PC-9 (cell line): ENCODE measurements around the gene MYO6. TPM values are rescaled to one million over a fixed set of nuclear protein-coding genes. Genes with fewer than 3 reads are reported as not detected.
"Not testable (repeated sequence)": the region's sequence is repeated elsewhere in the genome, so short reads cannot be mapped to it uniquely, and the experiment has no call there.

Experiments used
- Bru-seq: library from RNA; stranded (reverse); fragments of 400-500 nt; gene quantifications from one replicate; lab custom pipeline; 2021; lab: Mats Ljungman, UMichigan
- BruChase-seq, 2 experiments: library from RNA; stranded (reverse); fragments of 400-500 nt; gene quantifications; one replicate each; lab custom pipeline; 2021; lab: Mats Ljungman, UMichigan
- BruUV-seq: library from RNA; stranded (reverse); fragments of 400-500 nt; replicated peaks from 2 replicates; lab custom pipeline; 2021; lab: Mats Ljungman, UMichigan
- CTCF ChIA-PET: fragments of 300-600 bp; sonication (Branson Sonifier 250); formaldehyde crosslinking; loops from one replicate; lab custom pipeline; 2022; ENCODE audit warnings: antibody characterized with exemption; lab: Charles Lee
- POLR2A ChIA-PET: fragments of 300-600 bp; sonication (Branson Sonifier 250); formaldehyde crosslinking; loops from one replicate; lab custom pipeline; 2022; ENCODE audit warnings: antibody characterized with exemption; ENCODE audit not compliant: unreplicated experiment; lab: Charles Lee
- DNase-seq, 2 experiments: peaks; one replicate each; pipeline versions ENCODE4 v3.0.0 to v3.0.0-alpha.2; 2015 to 2022; ENCODE audit warnings: mixed read lengths in 1 of 2
- H2AFZ ChIP-seq: fragments of 200-600 bp; sonication (generic); 2 replicates; pipeline ENCODE4 v1.8.1; 2017; ENCODE audit warnings: antibody characterized with exemption
- H3F3A ChIP-seq: fragments of 200-600 bp; sonication (generic); 2 replicates; pipeline ENCODE4 v1.8.1; 2017; ENCODE audit warnings: antibody characterized with exemption, mild to moderate bottlenecking, low read depth; ENCODE audit not compliant: insufficient read depth
- H3K27ac ChIP-seq: fragments of 200-600 bp; sonication (generic); 2 replicates; pipeline ENCODE4 v1.6.1; 2016; ENCODE audit warnings: mixed run types
- H3K27me3 ChIP-seq: fragments of 200-600 bp; sonication (generic); 2 replicates; pipeline ENCODE4 v1.6.1; 2016; ENCODE audit warnings: low read depth, mixed run types; ENCODE audit not compliant: insufficient read depth
- H3K36me3 ChIP-seq: fragments of 200-600 bp; sonication (generic); 2 replicates; pipeline ENCODE4 v1.6.1; 2016; ENCODE audit warnings: low read depth, mixed run types
- H3K4me1 ChIP-seq: fragments of 200-600 bp; sonication (generic); replicated peaks from 2 replicates; pipeline ENCODE4 v1.6.1; 2016; ENCODE audit warnings: mixed run types; ENCODE audit not compliant: insufficient read depth
- H3K4me2 ChIP-seq: fragments of 200-600 bp; sonication (generic); 2 replicates; pipeline ENCODE4 v1.6.1; 2017; ENCODE audit warnings: mixed run types
- H3K4me3 ChIP-seq: fragments of 200-600 bp; sonication (generic); 2 replicates; pipeline ENCODE4 v1.6.1; 2016; ENCODE audit warnings: mixed run types
- H3K79me2 ChIP-seq: fragments of 200-600 bp; sonication (generic); 2 replicates; pipeline ENCODE4 v1.6.1; 2017; ENCODE audit warnings: low read depth, mixed run types
- H3K9me2 ChIP-seq: fragments of 200-600 bp; sonication (generic); 2 replicates; pipeline ENCODE4 v1.8.1; 2017; ENCODE audit warnings: mild to moderate bottlenecking; ENCODE audit not compliant: insufficient read depth
- H3K9me3 ChIP-seq: fragments of 200-600 bp; sonication (generic); 2 replicates; pipeline ENCODE4 v1.8.1; 2016; ENCODE audit warnings: low read depth; ENCODE audit not compliant: insufficient read depth
- H4K20me1 ChIP-seq: fragments of 200-600 bp; sonication (generic); 2 replicates; pipeline ENCODE4 v1.8.1; 2017; ENCODE audit not compliant: insufficient read depth
- EZH2 ChIP-seq: fragments of 200-600 bp; sonication (generic); IDR thresholded peaks from 2 replicates; pipeline ENCODE4 v1.8.0; 2017; ENCODE audit warnings: antibody characterized with exemption, low read depth
- intact Hi-C: fragments of 100-400 bp; cut with micrococcal nuclease; formaldehyde crosslinking; loops from one replicate; pipeline ENCODE4 v1.10.0; 2022; ENCODE audit not compliant: unreplicated experiment
- long read RNA-seq: library from polyadenylated mRNA; stranded (forward); transcript quantifications from one replicate; pipeline ENCODE4 v2.0.0, GENCODE V29; 2022
- total RNA-seq: library from RNA; stranded (reverse); gene quantifications from 2 replicates; pipeline ENCODE4 v1.2.3, GENCODE V29; 2021
- TF ChIP-seq, protein P1 (sequence below): fragments of 200-600 bp; sonication (generic); conservative IDR thresholded peaks from 2 replicates; pipeline ENCODE4 v1.6.1; 2017; ENCODE audit warnings: mixed run types, antibody characterized with exemption, mild to moderate bottlenecking, moderate library complexity

Gene MYO6
- total RNA-seq (93.0 and 98.2 TPM in 2 replicates), Bru-seq, nascent RNA (percentile 93 among the genes with signal in this experiment), BruChase-seq, experiment 1, labeled RNA remaining after a 2-hour chase (percentile 96 among the genes with signal in this experiment), BruChase-seq, experiment 2, labeled RNA remaining after a 6-hour chase (percentile 90 among the genes with signal in this experiment)
- long read RNA-seq, full-length matches to known transcripts = 2 of 80 reads
- long read RNA-seq, partial matches to known transcripts = 18 of 80 reads
- long read RNA-seq, other reads (novel, unspliced or antisense) = 60 of 80 reads

DNA sequence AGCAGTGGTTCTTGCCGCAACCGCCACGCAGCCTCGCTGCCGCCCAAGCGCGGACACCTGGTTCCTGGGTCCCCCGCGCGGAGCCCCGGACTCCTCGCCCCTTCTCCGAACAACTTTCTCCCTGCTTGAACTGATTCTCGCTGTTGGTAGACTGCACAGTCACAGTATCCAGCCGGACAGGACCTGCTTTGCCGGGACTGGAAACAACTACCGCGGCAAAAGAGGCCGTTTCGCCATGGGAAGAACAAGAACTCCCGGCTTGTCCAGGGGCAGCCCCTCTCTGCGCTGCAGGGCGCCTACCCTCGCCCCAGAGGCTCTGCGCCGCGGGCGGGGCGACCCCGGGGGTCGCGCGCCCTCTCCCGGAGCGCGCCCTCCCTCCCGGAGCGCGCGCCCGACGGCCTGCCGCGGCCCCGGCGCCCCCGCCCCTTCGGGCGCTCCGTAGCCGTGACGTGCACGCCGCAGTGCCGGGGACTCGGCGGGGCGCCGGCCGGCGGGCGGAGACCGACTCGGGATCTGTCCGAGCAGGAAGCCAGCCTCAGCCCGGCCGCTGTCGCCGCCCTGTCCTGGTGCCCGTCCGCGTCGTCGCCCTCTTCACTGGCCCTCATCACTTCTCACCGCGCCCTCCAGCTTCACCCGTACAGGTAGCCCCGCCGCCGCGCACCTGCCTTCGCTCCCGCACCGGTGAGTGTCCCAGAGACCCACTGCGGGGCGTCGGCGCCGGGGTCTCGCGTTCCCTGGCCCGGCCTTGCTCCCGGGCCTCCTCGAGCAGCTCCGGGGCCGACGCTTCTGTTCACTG, at the start of gene MYO6:
TSS of gene MYO6 (plus strand) at position 497 of the 796 bp plus-strand sequence. CDS start 68,309 bp downstream, outside the sequence.
- peak; percentile 53 to 86 for DNase-seq

DNA sequence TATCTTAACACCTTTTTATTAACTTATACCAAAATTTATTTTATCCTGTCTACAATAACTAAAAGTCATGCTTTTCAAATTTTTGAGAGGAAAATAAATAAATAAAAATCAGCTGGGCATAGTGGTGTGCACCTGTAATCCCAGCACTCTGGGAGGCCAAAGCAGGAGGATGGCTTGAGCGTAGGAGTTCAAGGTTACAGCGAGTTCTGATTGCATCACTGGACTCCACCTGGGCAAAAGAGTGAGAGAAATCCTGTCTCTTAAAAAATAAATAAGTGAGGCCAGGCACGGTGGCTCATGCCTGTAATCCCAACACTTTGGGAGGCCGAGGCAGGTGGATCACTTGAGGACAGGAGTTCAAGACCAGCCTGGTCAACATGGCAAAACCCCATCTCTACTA, 40.7 kb upstream of the MYO6 start:
- H3K27me3 ChIP-seq, H3K4me1 ChIP-seq, H3K4me3 ChIP-seq, H3K27ac ChIP-seq, H2AFZ ChIP-seq, H3K79me2 ChIP-seq, H4K20me1 ChIP-seq, H3K9me2 ChIP-seq, CTCF ChIA-PET, DNase-seq, H3K9me3 ChIP-seq, intact Hi-C loops, H3F3A ChIP-seq, BruUV-seq, H3K4me2 ChIP-seq: not testable (repeated sequence)
- H3K36me3 ChIP-seq = peaks cover 35% of the 10 kb centered on the region
- POLR2A ChIA-PET = interaction anchor here (0.5 kb wide), 1 partner anchor 8 kb away, joined by 8 read pairs; no protein-coding TSS in a partner anchor

More for the DNA sequence above, at the start of gene MYO6:
- H3K36me3 ChIP-seq = no peaks in the 10 kb centered on the region
- no peaks in the 10 kb centered on the region for H3K9me2 ChIP-seq
- H3K9me3 ChIP-seq = no peaks in the 10 kb centered on the region
- H4K20me1 ChIP-seq = no peaks in the 10 kb centered on the region
- peak within 1 kb of the TSS; percentile 93 for H2AFZ ChIP-seq
- H3K4me1 ChIP-seq = peaks cover 51% of the 10 kb centered on the region
- intact Hi-C loops = loop anchor here (2.0 kb wide), 1 partner anchor 216 kb away; no protein-coding TSS in a partner anchor
- H3K27me3 ChIP-seq = no peaks in the 10 kb centered on the region
- no TSS peak for BruUV-seq
- POLR2A ChIA-PET = no interaction called here
- peak within 1 kb of the TSS; percentile 88 for H3K4me2 ChIP-seq
- no peak for TF ChIP-seq EZH2
- TF ChIP-seq, protein P1, sequence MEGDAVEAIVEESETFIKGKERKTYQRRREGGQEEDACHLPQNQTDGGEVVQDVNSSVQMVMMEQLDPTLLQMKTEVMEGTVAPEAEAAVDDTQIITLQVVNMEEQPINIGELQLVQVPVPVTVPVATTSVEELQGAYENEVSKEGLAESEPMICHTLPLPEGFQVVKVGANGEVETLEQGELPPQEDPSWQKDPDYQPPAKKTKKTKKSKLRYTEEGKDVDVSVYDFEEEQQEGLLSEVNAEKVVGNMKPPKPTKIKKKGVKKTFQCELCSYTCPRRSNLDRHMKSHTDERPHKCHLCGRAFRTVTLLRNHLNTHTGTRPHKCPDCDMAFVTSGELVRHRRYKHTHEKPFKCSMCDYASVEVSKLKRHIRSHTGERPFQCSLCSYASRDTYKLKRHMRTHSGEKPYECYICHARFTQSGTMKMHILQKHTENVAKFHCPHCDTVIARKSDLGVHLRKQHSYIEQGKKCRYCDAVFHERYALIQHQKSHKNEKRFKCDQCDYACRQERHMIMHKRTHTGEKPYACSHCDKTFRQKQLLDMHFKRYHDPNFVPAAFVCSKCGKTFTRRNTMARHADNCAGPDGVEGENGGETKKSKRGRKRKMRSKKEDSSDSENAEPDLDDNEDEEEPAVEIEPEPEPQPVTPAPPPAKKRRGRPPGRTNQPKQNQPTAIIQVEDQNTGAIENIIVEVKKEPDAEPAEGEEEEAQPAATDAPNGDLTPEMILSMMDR = no peak
- H3K4me3 ChIP-seq = peak within 1 kb of the TSS; percentile 88
- peak within 1 kb of the TSS; percentile 93 for H3K27ac ChIP-seq
- CTCF ChIA-PET = no interaction called here
- H3K79me2 ChIP-seq = peaks cover 46% of the 10 kb centered on the region
- H3F3A ChIP-seq = peaks cover 41% of the 10 kb centered on the region

DNA sequence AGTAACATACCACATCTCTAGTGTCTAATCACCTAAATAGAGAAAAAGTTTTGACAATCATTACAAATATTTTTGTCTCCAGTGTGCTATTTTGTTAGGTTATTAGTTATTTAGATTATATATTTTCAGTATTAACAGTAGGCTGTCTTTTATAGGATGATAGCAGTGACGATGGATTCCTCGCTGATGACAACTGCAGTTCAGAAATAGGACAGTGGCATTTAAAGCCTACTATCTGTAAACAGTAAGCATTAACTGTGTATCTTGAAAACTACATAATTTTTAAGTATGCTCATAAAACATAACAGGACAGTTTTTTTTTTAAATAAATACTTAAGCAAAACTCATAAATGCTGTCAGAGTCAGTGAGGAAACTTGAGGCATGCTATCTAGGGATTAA, 37.9 kb upstream of the MYO6 start:
- Histone ChIP-seq H3K4me2 (no peak overlapping the region), H3K4me3 (no peak overlapping the region), H3K27me3 (no peaks in the 10 kb centered on the region), H3K9me2 (no peaks in the 10 kb centered on the region), H3K9me3 (no peaks in the 10 kb centered on the region), H3K79me2 (no peaks in the 10 kb centered on the region), H3K27ac (no peak overlapping the region), H3K4me1 (no peaks in the 10 kb centered on the region), H3K36me3 (peaks cover 49% of the 10 kb centered on the region), H2AFZ (no peak overlapping the region), H3F3A (peaks cover 10% of the 10 kb centered on the region), H4K20me1 (no peaks in the 10 kb centered on the region)
- DNase-seq = no peak
- no TSS peak for BruUV-seq
- no peak for TF ChIP-seq EZH2
- TF ChIP-seq, protein P1 = no peak
- intact Hi-C loops = no loop called here
- ChIA-PET CTCF (no interaction called here), POLR2A (no interaction called here)
